Pons (tissue), 1 donor: ENCODE results near the gene REST.
"Not testable (repeated sequence)": the region's sequence is repeated elsewhere in the genome, so short reads cannot be mapped to it uniquely, and the experiment has no call there.

Source experiments
- DNase-seq: peaks from one replicate; pipeline ENCODE4 v3.0.0-alpha.2; 2016; ENCODE audit warnings: low spot score

The REST gene

GRCh38 chr4:56909086-56909894, 1.6 kb downstream of the REST start:
- DNase-seq, result peak; percentile 62

- peak; percentile 31 for DNase-seq
Measured at GRCh38 chr4:56910172-56910967, 2.7 kb downstream of the REST start.

GRCh38 chr4:56914336-56914735, 6.6 kb downstream of the REST start:
- no peak for DNase-seq

- DNase-seq, result not testable (repeated sequence)
Measured at GRCh38 chr4:56914977-56915376, 7.3 kb downstream of the REST start.

GRCh38 chr4:56927196-56927595, 19.5 kb downstream of the REST start:
- no peak for DNase-seq

- no peak for DNase-seq
Measured at GRCh38 chr4:56930638-56931037, 22.9 kb downstream of the REST start.

- DNase-seq, result no peak
Measured at GRCh38 chr4:56931924-56932323, 24.2 kb downstream of the REST start.

GRCh38 chr4:56937262-56937661, 29.6 kb downstream of the REST start:
- no peak for DNase-seq

GRCh38 chr4:56939826-56940225, 32.1 kb downstream of the REST start:
- DNase-seq, result not testable (repeated sequence)

- DNase-seq, result no peak
Measured at GRCh38 chr4:56940403-56940802, 32.7 kb downstream of the REST start.

- DNase-seq, result no peak
Measured at GRCh38 chr4:56940971-56941370, 33.3 kb downstream of the REST start.

- no peak for DNase-seq
Measured at GRCh38 chr4:56941403-56941802, 33.7 kb downstream of the REST start.

- peak; percentile 82 for DNase-seq
Measured at GRCh38 chr4:56953680-56954520, 46.2 kb downstream of the REST start.

- DNase-seq, result peak; percentile 78
Measured at GRCh38 chr4:56958111-56958517, 50.4 kb downstream of the REST start.

GRCh38 chr4:56959100-56959499, 51.4 kb downstream of the REST start:
- DNase-seq, result no peak

GRCh38 chr4:56961107-56961500, 53.4 kb downstream of the REST start:
- DNase-seq, result no peak

GRCh38 chr4:56971383-56971782, 63.7 kb downstream of the REST start:
- DNase-seq, result no peak

- no peak for DNase-seq
Measured at GRCh38 chr4:56972389-56972788, 64.7 kb downstream of the REST start.

GRCh38 chr4:56972809-56973208, 65.1 kb downstream of the REST start:
- no peak for DNase-seq

GRCh38 chr4:56973336-56973735, 65.6 kb downstream of the REST start:
- no peak for DNase-seq

GRCh38 chr4:56976283-56976836, 68.7 kb downstream of the REST start:
- no peak for DNase-seq

GRCh38 chr4:56976837-56977320, 69.2 kb downstream of the REST start:
- no peak for DNase-seq
